ENCODE data around the gene SYNC. TPM values are rescaled to one million over a fixed set of nuclear protein-coding genes. Genes with fewer than 3 reads are reported as not detected.

The SYNC gene
- total and polyA plus RNA-seq, 9 of the 15 experiments (the other 6 are each of a cell fraction or from before 2014, with no cell fraction given) = 0.49 to 1.1 (median 0.87) TPM

- in situ Hi-C loops (cut with MboI) (no loop called here), intact Hi-C loops (cut with micrococcal nuclease) (no loop called here)
- ChIA-PET POLR2A (interaction anchor here (0.7 to 1.0 kb wide), 2 partner anchors 8 to 26 kb away, joined by 3 read pairs; no protein-coding TSS in a partner anchor), CTCF (ENCODE audit: low intra/inter-chr PET ratio) (no interaction called here)
- no peak for DNase-seq (ENCODE audit: extremely low read depth in 1 of 4, low spot score in 3 of 4)
- no peak overlapping the region for H3K4me2 ChIP-seq (ENCODE audit: insufficient read depth, low read length)
- no peak for ATAC-seq
- H3K79me2 ChIP-seq (ENCODE audit: control insufficient read depth, insufficient read depth, low read length) = peaks cover 18% of the 10 kb centered on the region
- H3K9me1 ChIP-seq (ENCODE audit: control insufficient read depth, insufficient read depth, low read length) = no peaks in the 10 kb centered on the region
- no peak for FAIRE-seq
- peaks cover 92% of the 10 kb centered on the region for H3K36me3 ChIP-seq (ENCODE audit: control insufficient read depth, insufficient read depth, low read length)
- H3K4me3 ChIP-seq = no peak overlapping the region
- H2AFZ ChIP-seq (ENCODE audit: low read depth, low read length) = no peak overlapping the region
- H3K27ac ChIP-seq (ENCODE audit: extremely low read depth, low read depth, low read length) = no peak overlapping the region
- H4K20me1 ChIP-seq (replicated peaks; ENCODE audit: control insufficient read depth, insufficient read depth, low read length) = no peaks in the 10 kb centered on the region
- no peak for TF ChIP-seq GATA2 (CRISPR knock-in tag; IDR thresholded peaks at IDR 0.05)
- TF ChIP-seq HNRNPLL (IDR thresholded peaks at IDR 0.05; ENCODE audit: low read depth, low read length, poor library complexity, severe bottlenecking) = no peak
- no peak for TF ChIP-seq TAF1 (IDR thresholded peaks at IDR 0.05; ENCODE audit: control insufficient read depth, extremely low read depth, insufficient read depth, low read length, severe bottlenecking)
- TF ChIP-seq ZNF75A (CRISPR knock-in tag; IDR thresholded peaks at IDR 0.05) = no peak
- no peak for TF ChIP-seq CBFA2T3 (IDR thresholded peaks at IDR 0.05)
- no peak for TF ChIP-seq RBBP5 (IDR thresholded peaks at IDR 0.05; ENCODE audit: borderline replicate concordance, insufficient read depth, low read length, poor library complexity, severe bottlenecking)
- TF ChIP-seq MIER1 (IDR thresholded peaks at IDR 0.05; ENCODE audit: low read depth) = no peak
- no peak for TF ChIP-seq ZNF717 (CRISPR knock-in tag; IDR thresholded peaks at IDR 0.05)
- no peak for TF ChIP-seq MLX (CRISPR knock-in tag; conservative IDR thresholded peaks at IDR 0.05)
- no peaks in the 10 kb centered on the region for H3K27me3 ChIP-seq (ENCODE audit: control insufficient read depth in 2 of 2, insufficient read depth in 2 of 2, low read length in 2 of 2)
- no peaks in the 10 kb centered on the region for H3K9me3 ChIP-seq (replicated peaks; ENCODE audit: control insufficient read depth, insufficient read depth, low read depth, low read length)
- BruUV-seq (replicated peaks) = no TSS peak
- no peaks in the 10 kb centered on the region for H3K4me1 ChIP-seq (replicated peaks in 1 of 2; ENCODE audit: control insufficient read depth in 2 of 2, insufficient read depth in 2 of 2, low read length in 2 of 2)
- WGBS (ENCODE audit: insufficient coverage, low coverage, missing lambda C conversion rate) = 79% methylated on average over 1 of the region's 1 CpG
- no peak overlapping the region for H3K9ac ChIP-seq (ENCODE audit: insufficient read depth in 1 of 2, low read depth in 2 of 2, low read length in 2 of 2)
These were observed 36.7 kb downstream of the SYNC start for GRCh38 chr1:32665915-32666314.

All from K562 (cell line).